NCI-H1694 (cell line): ENCODE measurements around the gene PDC.
A peak's percentile ranks its signal among the peaks of the same experiment; 100 is the strongest.
"Not testable (repeated sequence)": the region's sequence is repeated elsewhere in the genome, so short reads cannot be mapped to it uniquely, and the experiment has no call there.

ENCODE experiments used
- DNase-seq: peaks from one replicate; lab custom pipeline; 2025; lab: John Stamatoyannopoulos, UW

The PDC gene

GRCh38 chr1:186465491-186465890 lies 4.6 kb upstream of the PDC start:
- DNase-seq: not testable (repeated sequence)

- DNase-seq: no peak
These were observed 3.0 kb upstream of the PDC start for GRCh38 chr1:186463926-186464325.

GRCh38 chr1:186463511-186463910 lies 2.6 kb upstream of the PDC start:
- no peak for DNase-seq

GRCh38 chr1:186459161-186459560 lies 1.8 kb downstream of the PDC start:
- not testable (repeated sequence) for DNase-seq

- DNase-seq: no peak
These were observed 4.1 kb downstream of the PDC start for GRCh38 chr1:186456729-186457255.

GRCh38 chr1:186454981-186455380 lies 5.9 kb downstream of the PDC start:
- DNase-seq: no peak

- no peak for DNase-seq
These were observed 14.8 kb downstream of the PDC start for GRCh38 chr1:186446152-186446551.

GRCh38 chr1:186443638-186444037 lies 17.3 kb downstream of the PDC start:
- DNase-seq: no peak

GRCh38 chr1:186442651-186443375 lies 18.1 kb downstream of the PDC start:
- no peak for DNase-seq

GRCh38 chr1:186440584-186440983 lies 20.3 kb downstream of the PDC start:
- no peak for DNase-seq

GRCh38 chr1:186438567-186438966 lies 22.3 kb downstream of the PDC start:
- no peak for DNase-seq

GRCh38 chr1:186435336-186435735 lies 25.6 kb downstream of the PDC start:
- no peak for DNase-seq

GRCh38 chr1:186429017-186429416 lies 31.9 kb downstream of the PDC start:
- DNase-seq: no peak

- DNase-seq: no peak
These were observed 34.8 kb downstream of the PDC start for GRCh38 chr1:186426118-186426517.

GRCh38 chr1:186424539-186424938 lies 36.4 kb downstream of the PDC start:
- DNase-seq: no peak

GRCh38 chr1:186421446-186421845 lies 39.5 kb downstream of the PDC start:
- no peak for DNase-seq

GRCh38 chr1:186420923-186421322 lies 40.0 kb downstream of the PDC start:
- no peak for DNase-seq

- DNase-seq: no peak
These were observed 40.6 kb downstream of the PDC start for GRCh38 chr1:186420311-186420710.

- DNase-seq: no peak
These were observed 42.4 kb downstream of the PDC start for GRCh38 chr1:186418503-186418902.

GRCh38 chr1:186413319-186413718 lies 47.6 kb downstream of the PDC start:
- DNase-seq: no peak

GRCh38 chr1:186409091-186409490 lies 51.8 kb downstream of the PDC start:
- DNase-seq: no peak

- DNase-seq: peak; percentile 51
These were observed 56.4 kb downstream of the PDC start for GRCh38 chr1:186404454-186405051.

GRCh38 chr1:186403632-186404031 lies 57.3 kb downstream of the PDC start:
- DNase-seq: no peak

GRCh38 chr1:186401446-186401845 lies 59.5 kb downstream of the PDC start:
- not testable (repeated sequence) for DNase-seq
